Activated B cell treated with CpG ODN at 0.5 μM for 24 hours (primary cell): ENCODE measurements around the gene TASP1. TPM values are rescaled to one million over a fixed set of nuclear protein-coding genes. Genes with fewer than 3 reads are reported as not detected.

Source experiments
- ATAC-seq: fragments of 200-7000 bp; cut with Tn5 transposase; one replicate; pipeline ENCODE4 v1.10.0; 2021; ENCODE audit warnings: low read depth, mild to moderate bottlenecking, moderate library complexity
- CTCF ChIA-PET: fragments of 350-600 bp; sonication (Branson Sonifier 250); formaldehyde crosslinking; loops from one replicate; lab custom pipeline; 2021; ENCODE audit warnings: antibody characterized with exemption; lab: Charles Lee
- POLR2A ChIA-PET: fragments of 350-600 bp; sonication (Branson Sonifier 250); formaldehyde crosslinking; loops from one replicate; lab custom pipeline; 2021; ENCODE audit warnings: antibody characterized with exemption; lab: Charles Lee
- DNase-seq: peaks from one replicate; pipeline ENCODE4 v3.0.0; 2022
- H3K27ac Mint-ChIP-seq: one replicate; pipeline ENCODE4 v1.8.0; 2020; ENCODE audit warnings: mixed read lengths
- H3K27me3 Mint-ChIP-seq: one replicate; pipeline ENCODE4 v1.8.0; 2021; ENCODE audit warnings: mixed read lengths
- H3K36me3 Mint-ChIP-seq: one replicate; pipeline ENCODE4 v1.8.0; 2021; ENCODE audit warnings: low read depth, mixed read lengths
- H3K4me1 Mint-ChIP-seq: one replicate; pipeline ENCODE4 v1.8.0; 2021; ENCODE audit warnings: mixed read lengths
- H3K4me3 Mint-ChIP-seq: one replicate; pipeline ENCODE4 v1.8.0; 2020; ENCODE audit warnings: mild to moderate bottlenecking, mixed read lengths
- H3K9me3 Mint-ChIP-seq: one replicate; pipeline ENCODE4 v1.8.0; 2020; ENCODE audit warnings: mixed read lengths
- CTCF ChIP-seq: fragments of 200-600 bp; IDR thresholded peaks from one replicate; pipeline ENCODE4 v1.8.0; 2022; ENCODE audit warnings: antibody characterized with exemption, mild to moderate bottlenecking
- intact Hi-C: fragments of 100-400 bp; cut with micrococcal nuclease; formaldehyde crosslinking; loops from one replicate; pipeline ENCODE4 v1.15.1; 2024
- total RNA-seq: library from RNA; stranded (reverse); gene quantifications from 2 replicates; pipeline ENCODE4 v1.2.3, GENCODE V29; 2022

Gene TASP1
- total RNA-seq, 1 donor from 2014 or later, result 20.6 TPM

- Mint-ChIP-seq H3K27me3 (no peaks in the 10 kb centered on the region), H3K9me3 (no peaks in the 10 kb centered on the region), H3K4me3 (no peak overlapping the region), H3K4me1 (no peaks in the 10 kb centered on the region), H3K27ac (no peak overlapping the region), H3K36me3 (peaks cover 22% of the 10 kb centered on the region)
- intact Hi-C loops, result no loop called here
- no peak for DNase-seq
- ChIA-PET CTCF (no interaction called here), POLR2A (no interaction called here)
- TF ChIP-seq CTCF, result no peak
- ATAC-seq, result no peak
These were observed 188.8 kb downstream of the TASP1 start for GRCh38 chr20:13449868-13450434.

- Mint-ChIP-seq H3K27ac (no peak overlapping the region), H3K36me3 (peaks cover 11% of the 10 kb centered on the region), H3K27me3 (no peaks in the 10 kb centered on the region), H3K4me3 (no peak overlapping the region), H3K9me3 (no peaks in the 10 kb centered on the region), H3K4me1 (no peaks in the 10 kb centered on the region)
- POLR2A ChIA-PET, result no interaction called here
- TF ChIP-seq CTCF, result no peak
- CTCF ChIA-PET, result interaction anchor here (0.5 to 0.9 kb wide), 2 partner anchors 13 to 99 kb away, joined by 3 to 4 read pairs; no protein-coding TSS in a partner anchor
- no peak for DNase-seq
- intact Hi-C loops, result no loop called here
- ATAC-seq, result no peak
These were observed 191.1 kb downstream of the TASP1 start for GRCh38 chr20:13447385-13448180.

- ChIA-PET CTCF (no interaction called here), POLR2A (no interaction called here)
- H3K9me3 Mint-ChIP-seq, result peaks cover 15% of the 10 kb centered on the region
- H3K4me1 Mint-ChIP-seq, result no peaks in the 10 kb centered on the region
- no peak for ATAC-seq
- H3K27me3 Mint-ChIP-seq, result no peaks in the 10 kb centered on the region
- intact Hi-C loops, result no loop called here
- DNase-seq, result no peak
- no peak for TF ChIP-seq CTCF
- H3K4me3 Mint-ChIP-seq, result no peak overlapping the region
- H3K36me3 Mint-ChIP-seq, result peaks cover 19% of the 10 kb centered on the region
- no peak overlapping the region for H3K27ac Mint-ChIP-seq
These were observed 195.0 kb downstream of the TASP1 start for GRCh38 chr20:13443690-13444089.

- H3K27me3 Mint-ChIP-seq, result no peaks in the 10 kb centered on the region
- DNase-seq, result no peak
- ATAC-seq, result no peak
- no peak for TF ChIP-seq CTCF
- intact Hi-C loops, result no loop called here
- ChIA-PET CTCF (no interaction called here), POLR2A (no interaction called here)
- no peaks in the 10 kb centered on the region for H3K4me1 Mint-ChIP-seq
- no peak overlapping the region for H3K4me3 Mint-ChIP-seq
- peaks cover 19% of the 10 kb centered on the region for H3K36me3 Mint-ChIP-seq
- no peak overlapping the region for H3K27ac Mint-ChIP-seq
- H3K9me3 Mint-ChIP-seq, result peaks cover 15% of the 10 kb centered on the region
These were observed 195.7 kb downstream of the TASP1 start for GRCh38 chr20:13442986-13443385.

- no peak for DNase-seq
- POLR2A ChIA-PET, result no interaction called here
- ATAC-seq, result no peak
- no peaks in the 10 kb centered on the region for H3K27me3 Mint-ChIP-seq
- CTCF ChIA-PET, result no interaction called here
- peaks cover 15% of the 10 kb centered on the region for H3K9me3 Mint-ChIP-seq
- no peak overlapping the region for H3K4me3 Mint-ChIP-seq
- no peak overlapping the region for H3K27ac Mint-ChIP-seq
- TF ChIP-seq CTCF, result no peak
- intact Hi-C loops, result no loop called here
- no peaks in the 10 kb centered on the region for H3K4me1 Mint-ChIP-seq
- peaks cover 19% of the 10 kb centered on the region for H3K36me3 Mint-ChIP-seq
These were observed 197.3 kb downstream of the TASP1 start for GRCh38 chr20:13441388-13441787.
